ENCODE data around the gene C8B. TPM values are rescaled to one million over a fixed set of nuclear protein-coding genes. Genes with fewer than 3 reads are reported as not detected.

Gene C8B
- total RNA-seq, 6 experiments from 2014 or later = not detected

DNA sequence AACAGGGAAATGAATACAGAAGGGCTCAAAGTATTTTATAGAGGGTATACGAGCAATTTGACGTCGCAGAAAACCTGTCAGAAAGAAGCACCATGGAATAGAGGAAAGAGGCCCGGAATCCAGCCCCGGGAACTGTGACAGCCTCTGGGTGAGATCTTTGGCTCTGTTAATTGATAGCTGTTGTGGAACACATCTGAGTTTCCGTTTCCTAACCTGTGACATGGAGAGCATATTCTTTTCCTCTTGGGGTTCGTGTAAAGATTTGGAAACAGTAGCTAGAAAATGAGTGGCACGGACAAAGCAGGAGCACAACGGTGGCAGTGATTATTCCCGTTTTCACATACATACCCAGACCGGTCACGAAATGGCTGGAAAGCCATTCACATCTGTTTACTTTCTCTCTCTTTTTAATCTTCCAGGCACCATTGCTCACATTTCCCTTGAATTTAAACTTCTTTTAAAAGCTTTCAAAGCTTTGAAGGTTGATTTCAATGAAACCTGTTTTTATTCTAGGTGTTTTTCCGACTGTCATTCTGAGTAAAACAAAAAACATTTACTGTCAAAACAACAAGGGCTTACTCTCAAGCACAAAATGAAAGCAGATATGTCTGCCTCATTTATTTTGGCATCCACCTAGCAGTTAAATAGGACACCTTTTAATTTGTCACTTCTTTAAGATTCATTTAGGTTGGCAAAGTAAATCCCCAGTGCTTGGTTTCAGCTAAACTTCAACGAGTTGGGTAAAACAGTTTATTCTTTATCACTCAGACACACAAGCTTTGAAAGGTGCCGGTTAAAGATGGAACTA lies 26.7 kb upstream of the C8B start:
- Mint-ChIP-seq H3K27ac (no peak overlapping the region), H3K4me3 (no peak overlapping the region), H3K36me3 (ENCODE audit: low read depth) (no peaks in the 10 kb centered on the region), H3K9me3 (no peaks in the 10 kb centered on the region), H3K4me1 (ENCODE audit: low read depth) (no peaks in the 10 kb centered on the region), H3K27me3 (ENCODE audit: insufficient read depth) (no peaks in the 10 kb centered on the region; the same call in 1 of the 2 replicates)
- TF ChIP-seq, protein P1, sequence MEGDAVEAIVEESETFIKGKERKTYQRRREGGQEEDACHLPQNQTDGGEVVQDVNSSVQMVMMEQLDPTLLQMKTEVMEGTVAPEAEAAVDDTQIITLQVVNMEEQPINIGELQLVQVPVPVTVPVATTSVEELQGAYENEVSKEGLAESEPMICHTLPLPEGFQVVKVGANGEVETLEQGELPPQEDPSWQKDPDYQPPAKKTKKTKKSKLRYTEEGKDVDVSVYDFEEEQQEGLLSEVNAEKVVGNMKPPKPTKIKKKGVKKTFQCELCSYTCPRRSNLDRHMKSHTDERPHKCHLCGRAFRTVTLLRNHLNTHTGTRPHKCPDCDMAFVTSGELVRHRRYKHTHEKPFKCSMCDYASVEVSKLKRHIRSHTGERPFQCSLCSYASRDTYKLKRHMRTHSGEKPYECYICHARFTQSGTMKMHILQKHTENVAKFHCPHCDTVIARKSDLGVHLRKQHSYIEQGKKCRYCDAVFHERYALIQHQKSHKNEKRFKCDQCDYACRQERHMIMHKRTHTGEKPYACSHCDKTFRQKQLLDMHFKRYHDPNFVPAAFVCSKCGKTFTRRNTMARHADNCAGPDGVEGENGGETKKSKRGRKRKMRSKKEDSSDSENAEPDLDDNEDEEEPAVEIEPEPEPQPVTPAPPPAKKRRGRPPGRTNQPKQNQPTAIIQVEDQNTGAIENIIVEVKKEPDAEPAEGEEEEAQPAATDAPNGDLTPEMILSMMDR (IDR thresholded peaks at IDR 0.05) = no peak
- DNase-seq = no peak

DNA sequence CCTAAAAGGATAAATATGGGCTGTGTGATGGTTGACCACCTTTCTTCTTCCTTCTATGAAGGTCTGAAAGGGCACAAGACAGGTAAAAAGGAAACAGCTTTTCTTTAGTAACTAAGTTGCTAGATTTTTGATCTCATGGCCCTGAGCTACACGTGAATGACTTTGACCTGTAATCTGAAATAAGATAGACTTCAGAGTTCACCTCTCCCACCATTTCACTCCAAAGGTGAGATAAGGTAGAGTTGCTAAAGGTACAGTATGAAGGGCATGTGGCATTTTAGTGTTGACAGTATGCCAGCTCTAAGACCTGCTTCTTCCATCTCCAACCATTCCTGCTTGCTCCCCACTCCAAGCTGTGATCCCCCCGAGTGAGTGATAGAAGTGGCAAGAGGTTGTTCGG lies 25.8 kb upstream of the C8B start:
- TF ChIP-seq, protein P1 (IDR thresholded peaks at IDR 0.05) = no peak
- no peak overlapping the region for H3K4me3 Mint-ChIP-seq
- DNase-seq = no peak
- H3K27ac Mint-ChIP-seq = no peak overlapping the region
- H3K36me3 Mint-ChIP-seq (ENCODE audit: low read depth) = no peaks in the 10 kb centered on the region
- no peaks in the 10 kb centered on the region; the same call in 1 of the 2 replicates for H3K27me3 Mint-ChIP-seq (ENCODE audit: insufficient read depth)
- no peaks in the 10 kb centered on the region for H3K4me1 Mint-ChIP-seq (ENCODE audit: low read depth)
- no peaks in the 10 kb centered on the region for H3K9me3 Mint-ChIP-seq

DNA sequence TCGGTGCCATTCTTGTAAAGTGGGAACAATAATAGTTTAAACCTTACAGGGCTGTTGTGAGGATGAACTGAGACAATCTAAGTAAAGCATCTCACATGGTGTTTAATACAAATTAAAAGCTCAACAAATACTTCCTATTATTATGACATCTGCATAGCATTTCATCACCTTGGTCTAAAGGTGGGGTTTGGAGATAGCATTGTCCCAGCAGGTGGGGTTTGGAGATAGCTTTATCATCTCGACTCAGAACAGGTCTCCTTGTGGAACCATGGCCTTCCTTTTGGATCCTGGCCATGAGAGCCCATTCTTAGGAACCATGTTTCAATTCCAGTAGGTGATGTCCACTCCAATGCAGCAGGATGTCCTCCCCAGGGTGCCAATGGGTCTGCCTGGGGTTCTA lies 20.6 kb upstream of the C8B start:
- Mint-ChIP-seq H3K27me3 (ENCODE audit: insufficient read depth) (peaks cover 3% of the 10 kb centered on the region; the same call in 1 of the 2 replicates), H3K9me3 (no peaks in the 10 kb centered on the region), H3K27ac (no peak overlapping the region), H3K36me3 (ENCODE audit: low read depth) (no peaks in the 10 kb centered on the region), H3K4me3 (no peak overlapping the region), H3K4me1 (ENCODE audit: low read depth) (no peaks in the 10 kb centered on the region)
- no peak for DNase-seq
- TF ChIP-seq, protein P1 (IDR thresholded peaks at IDR 0.05) = no peak

DNA sequence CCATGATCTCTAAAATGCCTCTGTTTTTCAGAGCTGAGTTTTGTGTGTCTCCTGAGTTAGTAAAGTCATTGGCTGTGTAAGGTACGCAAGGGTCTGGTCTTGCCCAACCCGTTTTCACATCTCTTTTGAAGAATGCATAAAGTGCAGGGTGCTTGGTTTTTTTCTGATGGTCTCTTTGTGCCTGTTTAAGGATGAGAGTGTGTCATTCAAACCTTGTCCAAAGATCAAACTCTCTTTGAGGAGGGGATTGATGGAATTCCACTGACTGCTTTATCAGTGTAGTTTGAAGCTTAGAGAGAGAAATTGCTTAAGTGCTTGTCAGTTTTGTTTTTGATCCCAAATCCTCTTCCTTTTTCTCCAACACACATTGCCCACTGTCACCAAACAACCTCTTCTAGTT lies 20.0 kb upstream of the C8B start:
- Mint-ChIP-seq H3K4me3 (no peak overlapping the region), H3K9me3 (no peaks in the 10 kb centered on the region), H3K36me3 (ENCODE audit: low read depth) (no peaks in the 10 kb centered on the region), H3K27ac (no peak overlapping the region), H3K27me3 (ENCODE audit: insufficient read depth) (peaks cover 3% of the 10 kb centered on the region; the same call in 1 of the 2 replicates), H3K4me1 (ENCODE audit: low read depth) (no peaks in the 10 kb centered on the region)
- TF ChIP-seq, protein P1 (IDR thresholded peaks at IDR 0.05) = no peak
- no peak for DNase-seq

DNA sequence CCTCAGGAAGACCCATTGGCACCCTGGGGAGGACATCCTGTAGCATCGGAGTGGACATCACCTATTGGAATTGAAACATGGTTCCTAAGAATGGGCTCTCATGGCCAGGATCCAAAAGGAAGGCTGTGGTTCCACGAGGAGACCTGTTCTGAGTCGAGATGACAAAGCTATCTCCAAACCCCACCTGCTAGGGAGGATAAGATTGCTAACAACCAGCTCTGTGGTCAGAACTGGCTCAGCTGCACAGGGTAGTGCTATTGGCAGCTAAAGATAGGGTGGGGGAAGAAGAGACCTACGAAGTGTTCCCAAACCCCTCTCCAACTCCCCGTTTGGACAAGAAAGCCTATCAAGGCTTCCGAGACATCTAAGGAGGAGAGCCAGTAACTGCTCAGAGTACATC lies 17.7 kb upstream of the C8B start:
- TF ChIP-seq, protein P1 (IDR thresholded peaks at IDR 0.05) = no peak
- Mint-ChIP-seq H3K36me3 (ENCODE audit: low read depth) (no peaks in the 10 kb centered on the region), H3K9me3 (no peaks in the 10 kb centered on the region), H3K4me1 (ENCODE audit: low read depth) (no peaks in the 10 kb centered on the region), H3K4me3 (no peak overlapping the region), H3K27me3 (ENCODE audit: insufficient read depth) (peaks cover 7% of the 10 kb centered on the region; the same call in 1 of the 2 replicates), H3K27ac (no peak overlapping the region)
- no peak for DNase-seq
